ENCODE results near the gene OSBPL6. TPM values are rescaled to one million over a fixed set of nuclear protein-coding genes. Genes with fewer than 3 reads are reported as not detected.

OSBPL6 gene
- total RNA-seq, 1 experiment from 2014 or later: 11.6 TPM

DNA sequence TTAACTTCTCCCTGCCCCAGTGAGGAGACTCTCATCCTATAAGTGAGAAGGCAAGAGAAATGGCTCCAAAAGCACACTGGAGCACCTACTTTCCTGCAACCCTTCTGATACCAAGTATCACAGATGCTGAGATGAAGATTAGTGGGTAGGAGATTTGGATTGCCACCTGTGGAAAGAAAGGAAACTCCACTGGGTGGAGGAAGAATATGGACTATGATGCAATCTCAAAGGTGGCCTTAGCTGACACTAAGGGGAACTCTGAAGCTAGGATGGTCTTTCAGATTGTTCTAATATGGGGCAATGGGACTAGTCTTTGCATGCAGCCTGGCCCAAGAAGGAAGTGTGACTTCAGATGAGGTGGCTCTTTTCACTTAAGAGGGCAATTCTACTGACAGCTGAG lies 235.0 kb downstream of the OSBPL6 start:
- ChIA-PET RAD21 (ENCODE audit: low non-redundant PET in 1 of 2, low total read pairs in 2 of 2, uncharacterized antibody in 2 of 2, unreplicated experiment in 2 of 2) (no interaction called here), CTCF (interaction anchor here (2.3 kb wide), 1 partner anchor 15 kb away, joined by 9 read pairs; no protein-coding TSS in a partner anchor), POLR2A (no interaction called here)
- peaks cover 21 to 27% of the 10 kb centered on the region in 2 experiments for H3K36me3 ChIP-seq (ENCODE audit: control insufficient read depth in 1 of 2, insufficient read depth in 2 of 2, low read length in 2 of 2)
- no peak overlapping the region for H3K4me3 ChIP-seq (replicated peaks in 1 of 2; ENCODE audit: low read depth in 1 of 2, low read length in 2 of 2)
- H3K4me2 ChIP-seq (ENCODE audit: low read length): no peak overlapping the region
- no peaks in the 10 kb centered on the region for H3K9me2 ChIP-seq (ENCODE audit: insufficient read depth)
- no peaks in the 10 kb centered on the region for H4K20me1 ChIP-seq (ENCODE audit: insufficient read depth)
- DNase-seq (ENCODE audit: low read depth, low spot score) (no peak), ATAC-seq (no peak)
- intact Hi-C loops (cut with micrococcal nuclease): no loop called here
- TF ChIP-seq EZH2phosphoT487 (IDR thresholded peaks at IDR 0.05; ENCODE audit: borderline replicate concordance): no peak
- H3K79me2 ChIP-seq (ENCODE audit: insufficient read depth, low read length): no peaks in the 10 kb centered on the region
- no peaks in the 10 kb centered on the region for H3K9me3 ChIP-seq (ENCODE audit: control insufficient read depth in 1 of 2, insufficient read depth in 1 of 2, low read depth in 1 of 2, low read length in 2 of 2)
- no peak overlapping the region for H3K27ac ChIP-seq (ENCODE audit: low read depth, low read length)
- H3K27me3 ChIP-seq (ENCODE audit: insufficient read depth, low read length): no peaks in the 10 kb centered on the region
- BruUV-seq (replicated peaks): no TSS peak
- H2AFZ ChIP-seq (ENCODE audit: low read depth, low read length, poor library complexity, severe bottlenecking): no peak overlapping the region
- peaks cover 0 to 5% of the 10 kb centered on the region in 2 experiments; a peak in 1 of 4 replicates for H3K4me1 ChIP-seq (ENCODE audit: control insufficient read depth in 1 of 2, insufficient read depth in 2 of 2, low read length in 2 of 2)
- H3K9ac ChIP-seq (ENCODE audit: low read length): no peak overlapping the region

DNA sequence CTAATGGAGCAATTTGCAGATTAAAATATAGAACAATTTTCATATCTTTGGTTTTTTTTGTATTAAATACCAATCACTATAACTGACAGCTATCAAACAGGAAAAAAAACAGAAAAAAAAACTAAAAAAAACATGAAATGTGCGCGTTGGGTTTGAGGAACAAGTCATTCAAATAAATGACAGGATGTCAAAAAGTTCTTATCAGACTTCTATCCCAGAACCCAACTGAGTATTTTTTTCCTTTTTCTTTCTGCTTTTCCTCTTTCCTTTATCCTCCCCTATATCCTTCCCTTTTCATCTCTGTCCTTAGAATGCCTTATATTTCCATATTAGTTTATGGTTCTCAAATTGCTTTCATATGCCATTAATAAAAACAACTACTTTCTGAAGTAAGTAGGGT lies 242.3 kb downstream of the OSBPL6 start:
- Histone ChIP-seq H4K20me1 (ENCODE audit: insufficient read depth) (no peaks in the 10 kb centered on the region), H2AFZ (ENCODE audit: low read depth, low read length, poor library complexity, severe bottlenecking) (no peak overlapping the region), H3K36me3 (ENCODE audit: control insufficient read depth in 1 of 2, insufficient read depth in 2 of 2, low read length in 2 of 2) (peaks cover 40 to 52% of the 10 kb centered on the region in 2 experiments), H3K27me3 (ENCODE audit: insufficient read depth, low read length) (no peaks in the 10 kb centered on the region), H3K4me3 (replicated peaks in 1 of 2; ENCODE audit: low read depth in 1 of 2, low read length in 2 of 2) (no peak overlapping the region), H3K4me1 (ENCODE audit: control insufficient read depth in 1 of 2, insufficient read depth in 2 of 2, low read length in 2 of 2) (peaks cover 13 to 23% of the 10 kb centered on the region in 2 experiments), H3K4me2 (ENCODE audit: low read length) (no peak overlapping the region), H3K27ac (ENCODE audit: low read depth, low read length) (no peak overlapping the region), H3K9me3 (ENCODE audit: control insufficient read depth in 1 of 2, insufficient read depth in 1 of 2, low read depth in 1 of 2, low read length in 2 of 2) (no peaks in the 10 kb centered on the region), H3K9ac (ENCODE audit: low read length) (no peak overlapping the region), H3K79me2 (ENCODE audit: insufficient read depth, low read length) (no peaks in the 10 kb centered on the region), H3K9me2 (ENCODE audit: insufficient read depth) (no peaks in the 10 kb centered on the region)
- DNase-seq (ENCODE audit: low read depth, low spot score): no peak
- ChIA-PET POLR2A (no interaction called here), RAD21 (ENCODE audit: low non-redundant PET in 1 of 2, low total read pairs in 2 of 2, uncharacterized antibody in 2 of 2, unreplicated experiment in 2 of 2) (no interaction called here), CTCF (no interaction called here)
- no TSS peak for BruUV-seq (replicated peaks)
- intact Hi-C loops (cut with micrococcal nuclease): no loop called here
- ATAC-seq: no peak
- TF ChIP-seq RAD21 (IDR thresholded peaks at IDR 0.05; ENCODE audit: low read depth): no peak
- TF ChIP-seq JUND (IDR thresholded peaks at IDR 0.05): no peak
- TF ChIP-seq EZH2 (IDR thresholded peaks at IDR 0.05): no peak

All from HCT116 (cell line).